Trophoblast cell (in vitro differentiated cells and primary cell): ENCODE results near the gene MN1.

Experiments
- DNase-seq, 2 donors: peaks; one replicate each; pipeline ENCODE4 v3.0.0-alpha.2; 2016
- H2AFZ ChIP-seq: 2 replicates; pipeline ENCODE4 v1.6.1; 2013; ENCODE audit warnings: low read length, moderate library complexity, mild to moderate bottlenecking; ENCODE audit not compliant: insufficient read depth, poor library complexity
- H2AK5ac ChIP-seq: 2 replicates; pipeline ENCODE4 v1.6.1; 2013; ENCODE audit warnings: mild to moderate bottlenecking, low read length
- H2BK120ac ChIP-seq: 2 replicates; pipeline ENCODE4 v1.6.1; 2013; ENCODE audit warnings: low read length, mild to moderate bottlenecking, moderate library complexity; ENCODE audit not compliant: insufficient read depth, poor library complexity
- H2BK12ac ChIP-seq: 2 replicates; pipeline ENCODE4 v1.6.1; 2013; ENCODE audit warnings: mild to moderate bottlenecking, low read length, moderate library complexity
- H2BK5ac ChIP-seq: 2 replicates; pipeline ENCODE4 v1.6.1; 2013; ENCODE audit warnings: low read length, low read depth, moderate library complexity, mild to moderate bottlenecking; ENCODE audit not compliant: poor library complexity
- H3K14ac ChIP-seq: 2 replicates; pipeline ENCODE4 v1.6.1; 2013; ENCODE audit warnings: mild to moderate bottlenecking, low read length
- H3K18ac ChIP-seq: 2 replicates; pipeline ENCODE4 v1.6.1; 2013; ENCODE audit warnings: mild to moderate bottlenecking, low read length
- H3K23ac ChIP-seq: 2 replicates; pipeline ENCODE4 v1.6.1; 2013; ENCODE audit warnings: low read length
- H3K27ac ChIP-seq: 2 replicates; pipeline ENCODE4 v1.5.1; 2013; ENCODE audit warnings: low read depth, mild to moderate bottlenecking, inconsistent platforms, low read length, moderate library complexity
- H3K27me3 ChIP-seq: 2 replicates; pipeline ENCODE4 v1.6.1; 2013; ENCODE audit warnings: inconsistent platforms, mild to moderate bottlenecking, low read length, moderate library complexity; ENCODE audit not compliant: insufficient read depth
- H3K36me3 ChIP-seq, 2 experiments: 1 replicate in 1 of 2; 2 replicates in 1 of 2; pipeline ENCODE4 v1.6.1; 2013; ENCODE audit warnings: low read length in 2 of 2, mild to moderate bottlenecking in 2 of 2, moderate library complexity in 1 of 2; ENCODE audit not compliant: insufficient read depth in 2 of 2, control insufficient read depth in 1 of 2
- H3K4ac ChIP-seq: 2 replicates; pipeline ENCODE4 v1.6.1; 2013; ENCODE audit warnings: low read depth, mild to moderate bottlenecking, low read length, moderate library complexity
- H3K4me1 ChIP-seq, 2 experiments: 1 replicate in 1 of 2; 2 replicates in 1 of 2; pipeline ENCODE4 v1.6.1; 2013; ENCODE audit warnings: low read length in 2 of 2, mild to moderate bottlenecking in 2 of 2, moderate library complexity in 1 of 2; ENCODE audit not compliant: insufficient read depth in 2 of 2, control insufficient read depth in 1 of 2
- H3K4me2 ChIP-seq: 2 replicates; pipeline ENCODE4 v1.6.1; 2013; ENCODE audit warnings: inconsistent platforms, mild to moderate bottlenecking, low read length, moderate library complexity
- H3K4me3 ChIP-seq: 2 replicates; pipeline ENCODE4 v1.5.1; 2013; ENCODE audit warnings: mild to moderate bottlenecking, low read depth, low read length, inconsistent platforms
- H3K79me1 ChIP-seq: one replicate; pipeline ENCODE4 v1.6.1; 2013; ENCODE audit warnings: low read length
- H3K79me2 ChIP-seq: 2 replicates; pipeline ENCODE4 v1.6.1; 2013; ENCODE audit warnings: low read length, mild to moderate bottlenecking; ENCODE audit not compliant: control insufficient read depth, insufficient read depth, poor library complexity
- H3K9ac ChIP-seq: 2 replicates; pipeline ENCODE4 v1.6.1; 2013; ENCODE audit warnings: mild to moderate bottlenecking, low read length
- H3K9me3 ChIP-seq: 2 replicates; pipeline ENCODE4 v1.6.1; 2013; ENCODE audit warnings: low read depth, mild to moderate bottlenecking, control low read depth, inconsistent platforms, low read length; ENCODE audit not compliant: insufficient read depth
- H4K12ac ChIP-seq: 2 replicates; pipeline ENCODE4 v1.6.1; 2013; ENCODE audit warnings: low read depth, mild to moderate bottlenecking, low read length, moderate library complexity
- H4K8ac ChIP-seq: 2 replicates; pipeline ENCODE4 v1.6.1; 2013; ENCODE audit warnings: low read depth, mild to moderate bottlenecking, low read length, moderate library complexity
- H4K91ac ChIP-seq: one replicate; pipeline ENCODE4 v1.6.1; 2013; ENCODE audit warnings: low read depth, mild to moderate bottlenecking, low read length, moderate library complexity
- WGBS: extraction: QIAGEN DNeasy Blood & Tissue Kit; methylation state at CpG from one replicate; pipeline ENCODE4 v1.1.7; 2013; ENCODE audit warnings: missing lambda C conversion rate; ENCODE audit not compliant: insufficient read length, insufficient coverage; ENCODE audit errors: extremely low coverage; 5-methylcytosine and 5-hydroxymethylcytosine counted together

Gene MN1

DNA sequence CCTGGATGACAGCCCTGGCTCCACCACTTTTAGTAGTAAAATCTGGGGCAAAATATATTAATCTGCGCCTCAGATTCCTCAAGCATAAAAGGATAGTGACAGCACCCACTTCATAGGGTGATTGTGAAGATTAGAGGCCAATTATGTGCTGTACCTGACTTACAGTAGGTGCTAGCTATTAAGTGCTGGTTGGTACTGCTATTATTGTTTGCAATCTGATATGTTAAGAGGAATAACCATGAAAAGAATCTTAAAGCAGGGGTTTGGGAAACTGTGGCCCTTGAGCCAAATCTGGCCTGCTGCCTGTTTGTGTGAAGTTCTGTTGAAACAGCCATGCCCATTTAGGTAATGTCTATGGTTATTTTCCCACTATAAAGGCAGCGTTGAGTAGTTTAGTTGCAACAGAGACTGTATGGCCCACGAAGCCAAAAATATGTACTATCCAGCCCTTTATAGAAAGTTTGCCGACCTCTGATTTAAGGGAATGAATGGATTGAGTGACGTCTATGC, 44.7 kb upstream of the MN1 start:
- WGBS, result no CpG with 5 or more reads among the region's 5 CpGs
- no peaks in the 10 kb centered on the region for H3K79me2 ChIP-seq

DNA sequence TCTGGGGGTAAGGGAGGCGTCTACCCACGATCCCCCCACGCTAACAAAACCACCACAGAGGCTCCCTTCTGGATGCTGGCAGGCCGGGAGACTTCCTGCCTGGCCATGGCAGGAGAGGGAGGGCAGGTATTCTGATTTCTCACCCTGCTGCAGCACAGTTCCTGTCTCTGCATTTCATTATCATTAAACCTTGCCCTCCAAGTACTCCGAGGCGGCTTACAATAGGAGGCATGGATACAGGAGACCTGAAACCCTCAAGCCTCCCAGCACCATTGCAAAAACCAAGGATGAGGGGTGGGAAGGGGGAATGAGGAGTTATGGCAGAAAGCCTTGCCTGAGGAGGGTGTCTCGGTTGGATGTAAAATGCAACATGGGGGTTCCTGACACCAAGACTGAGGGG, 44.1 kb upstream of the MN1 start:
- peaks cover 15 to 18% of the 10 kb centered on the region in 2 experiments for H3K4me1 ChIP-seq
- H3K23ac ChIP-seq, result no peak overlapping the region
- no peak overlapping the region for H3K4me2 ChIP-seq
- H4K91ac ChIP-seq, result no peak overlapping the region
- no peak overlapping the region for H3K14ac ChIP-seq
- no peak overlapping the region for H3K4me3 ChIP-seq
- H3K9ac ChIP-seq, result no peak overlapping the region
- H2AFZ ChIP-seq, result no peak overlapping the region
- H2BK120ac ChIP-seq, result no peak overlapping the region
- no peak overlapping the region for H3K18ac ChIP-seq
- H3K79me1 ChIP-seq, result no peaks in the 10 kb centered on the region
- no peak for DNase-seq
- no peak overlapping the region for H3K4ac ChIP-seq
- H3K36me3 ChIP-seq, result peaks cover 24 to 30% of the 10 kb centered on the region in 2 experiments
- H3K79me2 ChIP-seq, result no peaks in the 10 kb centered on the region
- no peak overlapping the region for H2BK12ac ChIP-seq
- WGBS, result no CpG with 5 or more reads among the region's 7 CpGs
- H2BK5ac ChIP-seq, result no peak overlapping the region
- H3K9me3 ChIP-seq, result peaks cover 2% of the 10 kb centered on the region
- H3K27ac ChIP-seq, result no peak overlapping the region
- no peak overlapping the region for H4K12ac ChIP-seq
- no peak overlapping the region for H2AK5ac ChIP-seq
- no peak overlapping the region for H4K8ac ChIP-seq
- no peaks in the 10 kb centered on the region for H3K27me3 ChIP-seq

More for the DNA sequence above, 44.7 kb upstream of the MN1 start:
- Histone ChIP-seq H3K4me2 (no peak overlapping the region), H3K18ac (no peak overlapping the region), H3K79me1 (no peaks in the 10 kb centered on the region), H2BK12ac (no peak overlapping the region), H4K91ac (no peak overlapping the region), H3K9me3 (peaks cover 2% of the 10 kb centered on the region), H2AK5ac (no peak overlapping the region), H2AFZ (no peak overlapping the region), H3K4me3 (no peak overlapping the region), H3K36me3 (peaks cover 27 to 35% of the 10 kb centered on the region in 2 experiments), H3K4ac (no peak overlapping the region), H2BK120ac (no peak overlapping the region), H3K14ac (no peak overlapping the region), H3K4me1 (peaks cover 15 to 18% of the 10 kb centered on the region in 2 experiments), H4K8ac (no peak overlapping the region), H3K27me3 (no peaks in the 10 kb centered on the region), H2BK5ac (no peak overlapping the region), H3K27ac (no peak overlapping the region), H3K23ac (no peak overlapping the region), H4K12ac (no peak overlapping the region), H3K9ac (no peak overlapping the region)
- DNase-seq, result no peak

DNA sequence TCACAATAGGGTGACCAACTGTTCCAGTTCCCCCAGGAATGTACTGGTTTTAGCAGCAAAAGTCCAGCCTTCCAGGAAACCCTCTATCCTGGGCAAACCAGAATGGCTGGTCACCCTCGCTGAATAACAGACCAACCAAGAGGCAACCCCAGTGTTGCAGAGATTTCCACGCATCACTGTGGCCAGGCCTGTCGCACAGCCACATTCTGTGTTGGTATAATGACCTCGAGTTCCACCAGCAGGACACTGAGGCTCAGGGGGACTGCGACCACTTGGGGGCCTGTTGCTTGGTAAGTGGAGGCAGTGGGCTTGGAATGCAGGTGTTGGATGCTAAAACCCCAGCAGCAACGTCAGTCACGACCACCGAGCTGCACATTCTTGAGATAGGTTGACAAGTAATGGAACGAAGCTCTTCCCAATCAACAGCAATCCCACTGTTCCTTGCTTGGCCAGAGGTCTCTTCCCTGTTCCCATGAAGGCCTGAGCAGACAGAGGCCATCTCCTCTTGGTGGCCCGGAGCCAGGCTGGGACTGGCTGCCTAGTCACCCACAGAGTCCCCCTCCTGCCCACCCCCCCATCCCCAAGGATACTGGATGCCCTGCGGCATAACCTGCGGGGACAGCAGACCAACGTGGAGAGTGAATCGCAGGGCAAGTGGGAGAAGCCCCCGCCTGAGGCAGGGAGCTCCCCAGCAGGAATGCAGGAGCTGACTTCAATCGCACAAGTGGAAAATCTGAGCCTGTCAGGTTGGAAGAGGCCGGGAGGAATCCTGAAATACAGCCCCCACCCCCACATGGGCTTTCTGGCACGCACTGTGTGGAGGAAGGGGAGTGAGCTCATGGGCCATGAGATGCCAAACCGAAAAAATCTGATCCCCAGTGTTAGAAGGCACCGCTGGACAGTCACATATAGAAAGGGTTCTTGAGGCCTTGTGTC, 43.4 kb upstream of the MN1 start:
- H3K36me3 ChIP-seq, result peaks cover 21 to 24% of the 10 kb centered on the region in 2 experiments
- no peak overlapping the region for H4K12ac ChIP-seq
- no peak overlapping the region for H3K4me3 ChIP-seq
- H3K4ac ChIP-seq, result no peak overlapping the region
- peaks cover 15 to 18% of the 10 kb centered on the region in 2 experiments for H3K4me1 ChIP-seq
- H3K23ac ChIP-seq, result no peak overlapping the region
- H3K14ac ChIP-seq, result no peak overlapping the region
- peak; percentile 67 to 82 for DNase-seq
- H2AFZ ChIP-seq, result no peak overlapping the region
- no peaks in the 10 kb centered on the region for H3K79me2 ChIP-seq
- peaks cover 2% of the 10 kb centered on the region for H3K9me3 ChIP-seq
- no peaks in the 10 kb centered on the region for H3K27me3 ChIP-seq
- H2AK5ac ChIP-seq, result no peak overlapping the region
- WGBS, result no CpG with 5 or more reads among the region's 20 CpGs
- no peak overlapping the region for H3K27ac ChIP-seq
- H3K4me2 ChIP-seq, result no peak overlapping the region
- no peak overlapping the region for H2BK5ac ChIP-seq
- H2BK12ac ChIP-seq, result no peak overlapping the region
- no peak overlapping the region for H2BK120ac ChIP-seq
- no peak overlapping the region for H3K18ac ChIP-seq
- H3K79me1 ChIP-seq, result no peaks in the 10 kb centered on the region
- H4K91ac ChIP-seq, result no peak overlapping the region
- no peak overlapping the region for H4K8ac ChIP-seq
- H3K9ac ChIP-seq, result no peak overlapping the region

DNA sequence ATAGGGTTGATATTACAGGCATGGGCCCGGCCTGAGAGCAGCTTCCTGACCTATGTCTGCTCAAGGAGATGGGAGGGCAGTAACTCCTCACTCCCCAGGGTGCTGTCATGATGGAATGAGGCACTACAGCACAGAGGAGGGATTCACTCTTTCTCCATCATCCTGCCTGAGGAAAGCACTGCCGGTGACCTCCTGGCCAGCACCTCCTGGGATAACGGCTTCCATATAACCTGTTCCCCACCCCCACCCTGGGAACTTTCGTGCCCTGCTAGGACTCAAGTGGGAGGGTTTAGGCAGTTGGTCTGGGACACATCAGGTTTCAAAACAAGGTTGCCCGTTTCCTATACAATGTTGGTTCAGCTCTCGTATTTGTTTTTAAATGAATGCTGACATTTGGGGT, 42.7 kb upstream of the MN1 start:
- Histone ChIP-seq H4K12ac (no peak overlapping the region), H3K4me1 (peaks cover 15 to 18% of the 10 kb centered on the region in 2 experiments), H4K8ac (no peak overlapping the region), H3K9ac (no peak overlapping the region), H3K79me1 (no peaks in the 10 kb centered on the region), H3K79me2 (no peaks in the 10 kb centered on the region), H3K36me3 (peaks cover 17 to 21% of the 10 kb centered on the region in 2 experiments), H3K4ac (no peak overlapping the region), H3K27ac (no peak overlapping the region), H2BK12ac (no peak overlapping the region), H3K23ac (no peak overlapping the region), H2BK5ac (no peak overlapping the region), H3K4me2 (no peak overlapping the region), H3K27me3 (no peaks in the 10 kb centered on the region), H3K9me3 (peaks cover 2% of the 10 kb centered on the region), H3K14ac (no peak overlapping the region), H3K18ac (no peak overlapping the region), H2AFZ (no peak overlapping the region), H2AK5ac (no peak overlapping the region), H2BK120ac (no peak overlapping the region), H3K4me3 (no peak overlapping the region), H4K91ac (no peak overlapping the region)
- WGBS, result no CpG with 5 or more reads among the region's 6 CpGs
- DNase-seq, result no peak
